K562 (cell line): ENCODE results near the gene SHC1. TPM values are rescaled to one million over a fixed set of nuclear protein-coding genes. Genes with fewer than 3 reads are reported as not detected.

ENCODE experiments used
- CXXC5 ChIP-seq: fragments of 250-450 bp; sonication (Bioruptor Pico); IDR thresholded peaks from 2 replicates; pipeline ENCODE4 v1.8.0; 2022; ENCODE audit warnings: inconsistent platforms, mild to moderate bottlenecking, moderate library complexity
- EP300 ChIP-seq: IDR thresholded peaks from 2 replicates; pipeline ENCODE4 v1.6.1; 2012; ENCODE audit warnings: low read length, improper control_type of control experiment
- FOXK1 ChIP-seq: sonication (generic); formaldehyde crosslinking; IDR thresholded peaks from 2 replicates; pipeline ENCODE4 v1.8.0; 2022; ENCODE audit warnings: missing genetic modification reagents, mild to moderate bottlenecking, borderline replicate concordance
- HDAC3 ChIP-seq: fragments of 450-650 bp; IDR thresholded peaks from 2 replicates; pipeline ENCODE4 v1.6.1; 2018; ENCODE audit warnings: borderline replicate concordance, mild to moderate bottlenecking, moderate library complexity; ENCODE audit not compliant: partially characterized antibody
- IFI16 ChIP-seq: fragments of 250-450 bp; sonication (Bioruptor Pico); IDR thresholded peaks from 2 replicates; pipeline ENCODE4 v2.1.2; 2022; ENCODE audit warnings: mild to moderate bottlenecking, inconsistent platforms
- KDM4B ChIP-seq, 2 experiments: fragments of 450-650 bp in 1 of 2; sonication (generic) in 1 of 2; IDR thresholded peaks; 2 replicates each; pipeline ENCODE4 v1.6.1; 2016 to 2017; ENCODE audit warnings: borderline replicate concordance in 2 of 2, antibody characterized with exemption in 1 of 2, low read depth in 1 of 2, mild to moderate bottlenecking in 1 of 2
- MAZ ChIP-seq, 2 experiments: fragments of 450-650 bp in 1 of 2; sonication (generic) in 1 of 2; formaldehyde crosslinking; IDR thresholded peaks in 1 of 2; conservative IDR thresholded peaks in 1 of 2; 2 replicates each; pipeline versions ENCODE4 v1.4.0 to v1.5.0; 2020; ENCODE audit warnings: mild to moderate bottlenecking in 1 of 2, missing genetic modification reagents in 1 of 2
- MCM5 ChIP-seq: fragments of 450-650 bp; IDR thresholded peaks from 2 replicates; pipeline ENCODE4 v1.6.1; 2016; ENCODE audit warnings: low read depth
- MTF1 ChIP-seq: fragments of 250-450 bp; sonication (Bioruptor Pico); IDR thresholded peaks from 2 replicates; pipeline ENCODE4 v1.9.0; 2021; ENCODE audit warnings: moderate library complexity, mild to moderate bottlenecking, inconsistent platforms, borderline replicate concordance
- MYNN ChIP-seq, 2 experiments: sonication (generic); formaldehyde crosslinking in 1 of 2; IDR thresholded peaks; 2 replicates each; pipeline versions ENCODE4 v1.5.0 to v1.6.1; 2016 to 2020; ENCODE audit warnings: antibody characterized with exemption in 1 of 2, missing genetic modification reagents in 1 of 2
- NFE2L1 ChIP-seq: fragments of 450-650 bp; IDR thresholded peaks from 2 replicates; pipeline ENCODE4 v1.6.1; 2016; ENCODE audit warnings: missing genetic modification characterization, low read depth, mild to moderate bottlenecking, missing compliant biosample characterization, moderate library complexity, borderline replicate concordance
- NUFIP1 ChIP-seq: fragments of 450-650 bp; IDR thresholded peaks from 2 replicates; pipeline ENCODE4 v1.6.1; 2018; ENCODE audit not compliant: partially characterized antibody
- PCBP2 ChIP-seq: fragments of 200-400 bp; formaldehyde crosslinking; IDR thresholded peaks from 2 replicates; pipeline ENCODE4 v1.6.1; 2018; ENCODE audit warnings: low read length, low read depth, mild to moderate bottlenecking, moderate library complexity; ENCODE audit not compliant: poor library complexity, severe bottlenecking
- SMARCA5 ChIP-seq: fragments of 450-650 bp; IDR thresholded peaks from 2 replicates; pipeline ENCODE4 v1.6.1; 2016
- TEAD1 ChIP-seq, 2 experiments: fragments of 450-650 bp in 1 of 2; sonication (generic) in 1 of 2; formaldehyde crosslinking; IDR thresholded peaks; 2 replicates each; pipeline versions ENCODE4 v1.4.0 to v1.8.0; 2020 to 2022; ENCODE audit warnings: mild to moderate bottlenecking in 2 of 2, missing genetic modification reagents in 1 of 2
- TRIM28 ChIP-seq: fragments of 450-650 bp; IDR thresholded peaks from 2 replicates; pipeline ENCODE4 v1.6.1; 2017
- XRCC3 ChIP-seq: fragments of 450-650 bp; IDR thresholded peaks from 2 replicates; pipeline ENCODE4 v1.6.1; 2017; ENCODE audit warnings: mild to moderate bottlenecking, moderate library complexity
- ZNF140 ChIP-seq: fragments of 250-450 bp; sonication (Bioruptor Pico); IDR thresholded peaks from 2 replicates; pipeline ENCODE4 v1.8.0; 2021; ENCODE audit warnings: moderate library complexity, mild to moderate bottlenecking, inconsistent platforms
- ZNF79 ChIP-seq: fragments of 250-450 bp; sonication (Bioruptor Pico); IDR thresholded peaks from 2 replicates; pipeline ENCODE4 v1.4.0; 2020; ENCODE audit warnings: low read depth, mild to moderate bottlenecking, moderate library complexity
- polyA plus RNA-seq, 8 experiments: library from polyadenylated mRNA; depleted of rRNA in 4 of 8; stranded (reverse) in 5 of 8; unstranded in 3 of 8; fragments of >200 nt; fragmentation: Nextera tagmentation in 2 of 8; fragmentation: Illumina TruSeq in 1 of 8; extraction: Ambion mirVana in 2 of 8; extraction: Trizol in 1 of 8; gene quantifications; 2 replicates each; pipeline versions ENCODE4 v1.2.1 to v1.2.3, GENCODE V29; 2011 to 2014; ENCODE audit warnings: inconsistent platforms in 1 of 8, missing spikeins in 1 of 8
- total RNA-seq, 7 experiments: library from RNA; depleted of rRNA in 6 of 7; stranded (reverse); fragments of >200 nt in 6 of 7; fragmentation: Illumina TruSeq in 2 of 7; extraction: Trizol in 2 of 7; gene quantifications; 2 replicates each; pipeline versions ENCODE4 v1.2.1 to v1.2.3, GENCODE V29; 2011 to 2021; ENCODE audit warnings: low replicate concordance in 1 of 7
- TF ChIP-seq, protein P1 (sequence below): IDR thresholded peaks from 2 replicates; pipeline ENCODE4 v1.6.1; 2016; ENCODE audit warnings: missing genetic modification characterization, missing compliant biosample characterization
- TF ChIP-seq, protein P2 (sequence below): fragments of 250-450 bp; sonication (Bioruptor Pico); IDR thresholded peaks from 2 replicates; pipeline ENCODE4 v1.8.0; 2021; ENCODE audit warnings: mild to moderate bottlenecking, moderate library complexity
- TF ChIP-seq, protein P3 (sequence below), 2 experiments: fragments of 200-800 bp in 1 of 2; sonication (Bioruptor generic) in 1 of 2; sonication (generic) in 1 of 2; formaldehyde crosslinking in 1 of 2; IDR thresholded peaks in 1 of 2; conservative IDR thresholded peaks in 1 of 2; 2 replicates each; pipeline versions ENCODE4 v1.5.0 to v1.6.1; 2016 to 2020; ENCODE audit warnings: missing compliant biosample characterization in 1 of 2, missing genetic modification characterization in 1 of 2, missing genetic modification reagents in 1 of 2

Gene SHC1
- total and polyA plus RNA-seq, 9 of the 15 experiments (the other 6 are each of a cell fraction or from before 2014, with no cell fraction given): 4.1 to 113 (median 51.9) TPM

DNA sequence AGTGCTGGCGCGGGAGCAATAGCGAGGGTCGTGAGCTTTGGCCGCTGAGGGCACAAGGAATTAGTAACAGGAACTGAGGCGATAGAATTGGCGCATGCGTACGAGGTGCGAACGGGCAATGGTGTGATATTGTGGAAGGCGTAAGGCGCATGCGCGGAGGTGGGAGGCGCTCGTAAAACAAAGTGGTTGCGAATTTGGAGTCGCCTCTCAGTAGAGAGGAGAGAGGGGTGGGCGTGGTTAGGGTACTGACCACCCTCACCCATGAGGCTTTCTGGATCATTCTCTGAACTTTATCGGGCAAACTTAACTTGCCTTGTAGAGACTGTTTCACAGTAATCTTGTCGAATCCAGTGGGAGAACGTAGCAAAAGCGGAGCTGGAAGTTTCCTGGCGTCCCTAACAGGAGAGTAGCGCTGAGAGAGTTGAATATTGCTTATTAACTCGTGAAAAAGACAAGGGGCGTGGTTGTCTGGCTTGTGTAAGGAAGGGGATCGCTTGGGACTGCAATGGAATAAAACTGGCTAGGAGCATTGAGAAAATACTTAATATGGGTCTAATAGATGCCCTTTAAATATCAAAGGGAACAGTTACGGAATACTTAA is 4.4 kb upstream of the SHC1 start (continued):
- TF ChIP-seq MTF1 (CRISPR knock-in tag): no peak
- TF ChIP-seq ZNF79 (CRISPR knock-in tag): no peak
- TF ChIP-seq PCBP2: no peak
- no peak; a peak in 2 of 4 replicates for TF ChIP-seq MAZ (CRISPR knock-in tag; conservative IDR thresholded peaks at IDR 0.05 in 1 of 2, IDR thresholded peaks at IDR 0.05 in 1 of 2)
- TF ChIP-seq TRIM28: no peak
- TF ChIP-seq MCM5: no peak
- TF ChIP-seq NUFIP1: no peak
- no peak; the same call in 1 of the 2 replicates for TF ChIP-seq EP300
- no peak for TF ChIP-seq HDAC3
- TF ChIP-seq CXXC5 (CRISPR knock-in tag): no peak
- no peak for TF ChIP-seq NFE2L1
- TF ChIP-seq XRCC3: no peak
- TF ChIP-seq TEAD1 (CRISPR knock-in tag; IDR thresholded peaks at IDR 0.05): 0 out of 4 replicates have a peak, but pooled peaks of 1 of the 2 experiments have one; percentile 15
- TF ChIP-seq, protein P1, sequence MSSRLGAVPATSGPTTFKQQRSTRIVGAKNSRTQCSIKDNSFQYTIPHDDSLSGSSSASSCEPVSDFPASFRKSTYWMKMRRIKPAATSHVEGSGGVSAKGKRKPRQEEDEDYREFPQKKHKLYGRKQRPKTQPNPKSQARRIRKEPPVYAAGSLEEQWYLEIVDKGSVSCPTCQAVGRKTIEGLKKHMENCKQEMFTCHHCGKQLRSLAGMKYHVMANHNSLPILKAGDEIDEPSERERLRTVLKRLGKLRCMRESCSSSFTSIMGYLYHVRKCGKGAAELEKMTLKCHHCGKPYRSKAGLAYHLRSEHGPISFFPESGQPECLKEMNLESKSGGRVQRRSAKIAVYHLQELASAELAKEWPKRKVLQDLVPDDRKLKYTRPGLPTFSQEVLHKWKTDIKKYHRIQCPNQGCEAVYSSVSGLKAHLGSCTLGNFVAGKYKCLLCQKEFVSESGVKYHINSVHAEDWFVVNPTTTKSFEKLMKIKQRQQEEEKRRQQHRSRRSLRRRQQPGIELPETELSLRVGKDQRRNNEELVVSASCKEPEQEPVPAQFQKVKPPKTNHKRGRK: no peak
- no peak for TF ChIP-seq MYNN (IDR thresholded peaks at IDR 0.05)
- TF ChIP-seq MYNN (CRISPR knock-in tag; IDR thresholded peaks at IDR 0.05): no peak
- TF ChIP-seq SMARCA5: no peak
- TF ChIP-seq FOXK1 (CRISPR knock-in tag): peak; percentile 56; the same call in 1 of the 2 replicates
- TF ChIP-seq, protein P2, sequence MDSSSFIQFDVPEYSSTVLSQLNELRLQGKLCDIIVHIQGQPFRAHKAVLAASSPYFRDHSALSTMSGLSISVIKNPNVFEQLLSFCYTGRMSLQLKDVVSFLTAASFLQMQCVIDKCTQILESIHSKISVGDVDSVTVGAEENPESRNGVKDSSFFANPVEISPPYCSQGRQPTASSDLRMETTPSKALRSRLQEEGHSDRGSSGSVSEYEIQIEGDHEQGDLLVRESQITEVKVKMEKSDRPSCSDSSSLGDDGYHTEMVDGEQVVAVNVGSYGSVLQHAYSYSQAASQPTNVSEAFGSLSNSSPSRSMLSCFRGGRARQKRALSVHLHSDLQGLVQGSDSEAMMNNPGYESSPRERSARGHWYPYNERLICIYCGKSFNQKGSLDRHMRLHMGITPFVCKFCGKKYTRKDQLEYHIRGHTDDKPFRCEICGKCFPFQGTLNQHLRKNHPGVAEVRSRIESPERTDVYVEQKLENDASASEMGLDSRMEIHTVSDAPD (CRISPR knock-in tag): no peak
- TF ChIP-seq IFI16: no peak
- TF ChIP-seq ZNF140 (CRISPR knock-in tag): no peak
- no peak for TF ChIP-seq KDM4B (IDR thresholded peaks at IDR 0.05; ENCODE audit: borderline replicate concordance in 2 of 2, low read depth in 1 of 2)
- TF ChIP-seq, protein P3, sequence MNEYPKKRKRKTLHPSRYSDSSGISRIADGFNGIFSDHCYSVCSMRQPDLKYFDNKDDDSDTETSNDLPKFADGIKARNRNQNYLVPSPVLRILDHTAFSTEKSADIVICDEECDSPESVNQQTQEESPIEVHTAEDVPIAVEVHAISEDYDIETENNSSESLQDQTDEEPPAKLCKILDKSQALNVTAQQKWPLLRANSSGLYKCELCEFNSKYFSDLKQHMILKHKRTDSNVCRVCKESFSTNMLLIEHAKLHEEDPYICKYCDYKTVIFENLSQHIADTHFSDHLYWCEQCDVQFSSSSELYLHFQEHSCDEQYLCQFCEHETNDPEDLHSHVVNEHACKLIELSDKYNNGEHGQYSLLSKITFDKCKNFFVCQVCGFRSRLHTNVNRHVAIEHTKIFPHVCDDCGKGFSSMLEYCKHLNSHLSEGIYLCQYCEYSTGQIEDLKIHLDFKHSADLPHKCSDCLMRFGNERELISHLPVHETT (CRISPR knock-in tag; conservative IDR thresholded peaks at IDR 0.05 in 1 of 2, IDR thresholded peaks at IDR 0.05 in 1 of 2): no peak
